Esophagus squamous epithelium (tissue), 5 donors: ENCODE measurements around the gene TRAPPC3L. TPM values are rescaled to one million over a fixed set of nuclear protein-coding genes. Genes with fewer than 3 reads are reported as not detected.

ENCODE experiments used
- DNase-seq: peaks from one replicate; lab custom pipeline; 2025; lab: John Stamatoyannopoulos, UW
- H3K27ac ChIP-seq, 4 donors: fragments of 200-600 bp; sonication (generic); one replicate each; pipeline ENCODE4 v1.5.1; 2016 to 2019; ENCODE audit warnings: mild to moderate bottlenecking in 1 of 4
- H3K27me3 ChIP-seq, 4 donors: fragments of 200-600 bp; sonication (generic); 1 replicate in 3 of 4; 2 replicates in 1 of 4; pipeline versions ENCODE4 v1.5.1 to v1.6.0; 2017 to 2021; ENCODE audit warnings: antibody characterized with exemption in 1 of 4
- H3K36me3 ChIP-seq, 3 donors: fragments of 200-600 bp; sonication (generic); one replicate each; pipeline ENCODE4 v1.5.1; 2016 to 2019
- H3K4me1 ChIP-seq, 3 donors: fragments of 200-600 bp; sonication (generic); one replicate each; pipeline ENCODE4 v1.5.1; 2017 to 2019
- H3K4me3 ChIP-seq, 4 donors: fragments of 200-600 bp; sonication (generic); 1 replicate in 3 of 4; 2 replicates in 1 of 4; pipeline ENCODE4 v1.5.1; 2016 to 2019; ENCODE audit warnings: mild to moderate bottlenecking in 2 of 4, moderate library complexity in 1 of 4
- H3K9me3 ChIP-seq, 3 donors: fragments of 200-600 bp; sonication (generic); one replicate each; pipeline ENCODE4 v1.5.1; 2016 to 2019
- POLR2A ChIP-seq, 4 donors: fragments of 450-650 bp; IDR thresholded peaks; one replicate each; pipeline ENCODE4 v1.6.1; 2017; ENCODE audit warnings: antibody characterized with exemption in 4 of 4, mild to moderate bottlenecking in 4 of 4, moderate library complexity in 3 of 4
- WGBS, 2 donors: methylation state at CpG; one replicate each; pipeline ENCODE4 v1.1.5; 2018; 5-methylcytosine and 5-hydroxymethylcytosine counted together
- intact Hi-C: fragments of 100-400 bp; cut with DNase I; formaldehyde crosslinking; loops from one replicate; pipeline ENCODE4 v1.15.0; 2022
- total RNA-seq, 4 donors: library from RNA; depleted of rRNA; stranded (reverse); fragments of >200 nt; gene quantifications; one replicate each; pipeline ENCODE4 v1.1.0, GENCODE V29; 2016
- TF ChIP-seq, protein P1 (sequence below), 6 experiments: fragments of 450-650 bp in 4 of 6; fragments of 200-600 bp in 2 of 6; sonication (generic) in 2 of 6; IDR thresholded peaks; one replicate each; pipeline ENCODE4 v1.5.1; 2016 to 2019; ENCODE audit warnings: antibody characterized with exemption in 6 of 6, mild to moderate bottlenecking in 4 of 6, moderate library complexity in 4 of 6
- donor health status: DM: yes; HTN: yes; CAD: no.

Gene TRAPPC3L
- total RNA-seq, 4 donors from 2014 or later: not detected

DNA sequence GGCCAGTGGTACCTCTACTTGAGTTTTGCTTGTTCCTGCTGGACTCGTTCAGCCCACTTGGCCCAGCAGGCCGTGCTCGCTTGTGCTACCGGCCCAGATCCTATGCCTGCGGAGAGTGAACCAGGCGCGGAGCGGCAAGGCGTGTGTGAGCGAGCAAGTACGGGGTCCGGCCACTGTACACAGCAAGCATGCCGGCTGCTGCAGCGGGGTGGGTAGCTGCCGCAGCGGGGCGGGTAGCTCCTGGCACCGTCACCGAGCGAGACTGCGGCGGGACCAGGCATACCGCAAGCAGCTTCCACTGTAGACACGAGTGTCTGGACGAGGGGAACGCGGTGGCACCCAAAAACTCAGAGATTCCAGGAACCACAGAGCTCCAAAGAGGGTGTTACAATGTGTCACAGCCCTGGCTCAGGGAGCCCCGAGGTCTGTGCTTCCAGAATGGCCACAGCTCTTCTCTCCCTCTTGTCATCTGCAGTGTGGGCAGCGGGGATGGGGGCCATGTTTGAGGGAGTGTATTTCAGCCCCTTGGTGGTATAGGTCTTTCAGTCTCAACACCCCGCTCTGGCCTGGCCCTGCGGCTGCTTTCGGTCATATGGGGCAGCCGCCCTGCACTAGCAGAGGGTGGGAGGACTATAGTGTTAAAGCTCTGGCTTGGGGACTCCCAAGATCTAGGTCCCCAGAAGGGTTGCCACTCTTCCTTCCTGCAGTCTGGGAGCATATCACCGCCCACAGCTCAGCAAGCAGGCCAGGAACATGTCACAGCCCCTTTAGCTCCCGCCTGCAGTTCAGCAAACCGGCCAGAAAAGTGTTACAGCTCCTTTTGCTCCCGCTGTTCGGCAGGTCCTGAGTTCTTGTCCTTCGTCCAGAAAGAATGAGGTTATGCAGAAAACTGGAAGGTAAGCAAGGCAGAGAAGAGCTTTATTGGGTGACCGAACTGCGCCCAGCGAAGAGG lies 19.7 kb upstream of the TRAPPC3L start:
- WGBS, 2 donors: 55 to 77% methylated on average over 4 to 15 of the region's 42 CpGs
- Histone ChIP-seq H3K27ac (no peak overlapping the region), H3K9me3 (no peaks in the 10 kb centered on the region), H3K4me1 (peaks cover 3 to 30% (median 6%) of the 10 kb centered on the region in 3 donors), H3K36me3 (no peaks in the 10 kb centered on the region), H3K4me3 (peak overlapping the region; percentile 9 to 57 (median 36)), H3K27me3 (no peaks in the 10 kb centered on the region)
- intact Hi-C loops: no loop called here
- TF ChIP-seq POLR2A (IDR thresholded peaks at IDR 0.05): no peak
- TF ChIP-seq, protein P1, sequence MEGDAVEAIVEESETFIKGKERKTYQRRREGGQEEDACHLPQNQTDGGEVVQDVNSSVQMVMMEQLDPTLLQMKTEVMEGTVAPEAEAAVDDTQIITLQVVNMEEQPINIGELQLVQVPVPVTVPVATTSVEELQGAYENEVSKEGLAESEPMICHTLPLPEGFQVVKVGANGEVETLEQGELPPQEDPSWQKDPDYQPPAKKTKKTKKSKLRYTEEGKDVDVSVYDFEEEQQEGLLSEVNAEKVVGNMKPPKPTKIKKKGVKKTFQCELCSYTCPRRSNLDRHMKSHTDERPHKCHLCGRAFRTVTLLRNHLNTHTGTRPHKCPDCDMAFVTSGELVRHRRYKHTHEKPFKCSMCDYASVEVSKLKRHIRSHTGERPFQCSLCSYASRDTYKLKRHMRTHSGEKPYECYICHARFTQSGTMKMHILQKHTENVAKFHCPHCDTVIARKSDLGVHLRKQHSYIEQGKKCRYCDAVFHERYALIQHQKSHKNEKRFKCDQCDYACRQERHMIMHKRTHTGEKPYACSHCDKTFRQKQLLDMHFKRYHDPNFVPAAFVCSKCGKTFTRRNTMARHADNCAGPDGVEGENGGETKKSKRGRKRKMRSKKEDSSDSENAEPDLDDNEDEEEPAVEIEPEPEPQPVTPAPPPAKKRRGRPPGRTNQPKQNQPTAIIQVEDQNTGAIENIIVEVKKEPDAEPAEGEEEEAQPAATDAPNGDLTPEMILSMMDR (IDR thresholded peaks at IDR 0.05): no peak
- no peak for DNase-seq

DNA sequence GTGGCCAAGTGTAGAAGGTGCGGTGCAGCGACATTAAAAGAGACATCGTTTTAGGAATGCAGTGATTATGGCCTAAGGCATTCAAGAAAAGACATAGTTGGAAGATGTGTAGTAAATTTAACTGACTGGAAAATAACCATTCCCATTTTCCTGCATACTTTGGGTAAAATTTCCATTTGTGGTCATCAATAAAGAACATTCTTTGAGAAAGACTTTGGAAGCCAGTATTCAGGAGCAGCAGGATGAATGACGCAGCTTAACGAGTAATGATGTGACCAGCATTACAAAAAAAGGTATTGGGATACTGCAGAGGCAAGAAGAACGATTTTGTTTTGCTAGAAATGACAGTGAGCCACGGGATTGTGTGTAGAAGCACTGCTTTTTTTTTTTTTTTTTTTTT lies 18.8 kb upstream of the TRAPPC3L start:
- no peak for TF ChIP-seq POLR2A (IDR thresholded peaks at IDR 0.05)
- TF ChIP-seq, protein P1 (IDR thresholded peaks at IDR 0.05): no peak
- intact Hi-C loops: no loop called here
- Histone ChIP-seq H3K9me3 (no peaks in the 10 kb centered on the region), H3K27ac (no peak overlapping the region), H3K4me1 (peaks cover 0 to 21% (median 0%) of the 10 kb centered on the region in 3 donors), H3K36me3 (no peaks in the 10 kb centered on the region), H3K27me3 (no peaks in the 10 kb centered on the region), H3K4me3 (no peak overlapping the region)
- DNase-seq: no peak
- WGBS, 2 donors: 67 to 72% methylated on average over 7 of the region's 7 CpGs

DNA sequence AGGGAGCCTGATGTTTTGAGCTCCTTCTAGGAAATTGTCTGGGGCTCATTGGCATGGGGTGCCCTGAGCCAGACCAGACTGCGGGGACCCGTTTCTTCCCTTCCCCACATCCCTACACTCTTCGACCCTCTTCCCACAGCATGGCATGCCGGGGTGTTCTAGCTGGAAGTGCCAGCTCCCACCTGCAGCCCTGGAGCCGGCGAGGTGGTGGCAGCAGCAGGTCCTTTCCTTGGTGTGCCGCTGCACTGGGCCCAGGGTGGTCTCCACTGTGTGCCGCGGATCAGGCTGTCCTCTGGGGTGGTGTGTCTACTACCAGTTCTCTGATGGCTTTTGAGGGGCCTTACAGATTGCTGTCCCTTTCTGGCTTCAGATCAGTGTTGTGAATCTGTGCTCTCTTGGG lies 18.3 kb upstream of the TRAPPC3L start:
- H3K36me3 ChIP-seq: no peaks in the 10 kb centered on the region
- TF ChIP-seq, protein P1 (IDR thresholded peaks at IDR 0.05): no peak
- no peak for TF ChIP-seq POLR2A (IDR thresholded peaks at IDR 0.05)
- intact Hi-C loops: no loop called here
- H3K27ac ChIP-seq: no peak overlapping the region
- no peaks in the 10 kb centered on the region for H3K9me3 ChIP-seq
- no peak for DNase-seq
- H3K4me1 ChIP-seq: peaks cover 0 to 16% (median 0%) of the 10 kb centered on the region in 3 donors
- H3K27me3 ChIP-seq: no peaks in the 10 kb centered on the region
- H3K4me3 ChIP-seq: no peak overlapping the region
- 89 to 90% methylated on average over 2 to 5 of the region's 9 CpGs for WGBS, 2 donors

DNA sequence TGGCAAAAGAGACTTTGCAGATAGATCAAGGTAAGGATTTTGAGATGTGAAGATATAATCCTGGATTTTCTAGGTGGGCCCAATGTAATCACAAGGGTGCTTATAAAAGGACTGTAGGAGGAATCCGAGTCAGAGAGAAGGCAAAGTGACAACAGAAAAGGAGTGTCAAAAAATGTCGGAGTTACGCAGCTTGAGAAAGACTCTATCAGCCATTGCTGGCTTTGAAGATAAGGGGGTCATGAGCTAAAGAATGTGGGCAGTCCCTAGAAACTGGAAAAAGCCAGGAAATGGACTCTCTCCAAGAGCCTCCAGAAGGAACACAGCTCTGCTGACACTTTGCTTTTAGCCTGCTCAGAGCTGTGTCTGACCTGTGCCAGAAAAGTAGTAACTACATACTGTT lies 17.1 kb upstream of the TRAPPC3L start:
- no peak overlapping the region for H3K27ac ChIP-seq
- no peaks in the 10 kb centered on the region for H3K27me3 ChIP-seq
- peaks cover 0 to 20% (median 0%) of the 10 kb centered on the region in 3 donors for H3K4me1 ChIP-seq
- 69 to 77% methylated on average over 3 of the region's 3 CpGs for WGBS, 2 donors
- no peaks in the 10 kb centered on the region for H3K9me3 ChIP-seq
- DNase-seq: no peak
- TF ChIP-seq, protein P1 (IDR thresholded peaks at IDR 0.05): no peak
- TF ChIP-seq POLR2A (IDR thresholded peaks at IDR 0.05): no peak
- intact Hi-C loops: no loop called here
- H3K4me3 ChIP-seq: no peak overlapping the region
- no peaks in the 10 kb centered on the region for H3K36me3 ChIP-seq

DNA sequence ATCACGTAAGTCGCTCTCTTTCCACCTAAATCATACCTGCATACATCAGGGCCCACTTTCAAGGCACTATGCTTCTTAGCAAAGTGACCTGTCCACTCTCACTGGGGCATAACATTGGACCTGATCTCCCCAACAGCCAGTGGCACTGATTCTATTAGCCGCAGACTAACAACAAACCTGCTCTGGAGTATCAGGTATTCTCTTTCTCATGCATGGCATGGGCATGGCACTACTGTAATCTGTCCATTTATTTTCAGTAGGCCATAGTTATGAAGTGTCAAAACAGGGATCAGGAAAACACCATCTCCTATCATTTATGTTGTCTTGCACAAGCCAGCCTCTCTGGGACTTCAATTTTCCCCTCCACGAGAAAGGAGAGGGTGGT lies 16.5 kb upstream of the TRAPPC3L start:
- Histone ChIP-seq H3K27me3 (no peaks in the 10 kb centered on the region), H3K27ac (no peak overlapping the region), H3K36me3 (no peaks in the 10 kb centered on the region), H3K4me1 (peaks cover 0 to 21% (median 0%) of the 10 kb centered on the region in 3 donors), H3K4me3 (no peak overlapping the region), H3K9me3 (no peaks in the 10 kb centered on the region)
- 88 to 89% methylated on average over 4 of the region's 4 CpGs for WGBS, 2 donors
- intact Hi-C loops: no loop called here
- no peak for DNase-seq
- TF ChIP-seq, protein P1 (IDR thresholded peaks at IDR 0.05): no peak
- TF ChIP-seq POLR2A (IDR thresholded peaks at IDR 0.05): no peak
